ENCODE data around the gene CHCHD6.
"Not testable (repeated sequence)": the region's sequence is repeated elsewhere in the genome, so short reads cannot be mapped to it uniquely, and the experiment has no call there.

DNA sequence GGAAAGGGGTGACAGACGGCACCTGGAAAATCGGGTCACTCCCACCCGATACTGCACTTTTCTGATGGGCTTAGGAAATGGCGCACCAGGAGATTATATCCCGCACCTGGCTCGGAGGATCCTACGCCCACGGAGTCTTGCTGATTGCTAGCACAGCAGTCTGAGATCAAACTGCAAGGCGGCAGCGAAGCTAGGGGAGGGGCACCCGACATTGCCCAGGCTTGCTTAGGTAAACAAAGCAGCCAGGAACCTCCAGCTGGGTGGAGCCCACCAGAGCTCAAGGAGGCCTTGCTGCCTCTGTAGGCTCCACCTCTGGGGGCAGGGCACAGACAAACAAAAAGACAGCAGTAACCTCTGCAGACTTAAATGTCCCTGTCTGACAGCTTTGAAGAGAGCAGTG, 97.3 kb downstream of the CHCHD6 start:
- TF ChIP-seq, protein P1, sequence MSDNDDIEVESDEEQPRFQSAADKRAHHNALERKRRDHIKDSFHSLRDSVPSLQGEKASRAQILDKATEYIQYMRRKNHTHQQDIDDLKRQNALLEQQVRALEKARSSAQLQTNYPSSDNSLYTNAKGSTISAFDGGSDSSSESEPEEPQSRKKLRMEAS (IDR thresholded peaks at IDR 0.05), result not testable (repeated sequence)
- not testable (repeated sequence) for TF ChIP-seq EZH2 (IDR thresholded peaks at IDR 0.05); SP1 (IDR thresholded peaks at IDR 0.05; ENCODE audit: low read depth); RAD21 (IDR thresholded peaks at IDR 0.05; ENCODE audit: low read depth); POLR2AphosphoS5 (IDR thresholded peaks at IDR 0.05; ENCODE audit: low read depth, low read length); POLR2A (IDR thresholded peaks at IDR 0.05; ENCODE audit: borderline replicate concordance, extremely low read depth, insufficient read depth, insufficient read length); ZNF274 (IDR thresholded peaks at IDR 0.05; ENCODE audit: low read depth, low read length); FOSL1 (IDR thresholded peaks at IDR 0.05; ENCODE audit: low read depth); CEBPB (IDR thresholded peaks at IDR 0.05; ENCODE audit: low read depth); ELF1 (IDR thresholded peaks at IDR 0.05; ENCODE audit: borderline replicate concordance, low read depth)
- TF ChIP-seq, protein P2, sequence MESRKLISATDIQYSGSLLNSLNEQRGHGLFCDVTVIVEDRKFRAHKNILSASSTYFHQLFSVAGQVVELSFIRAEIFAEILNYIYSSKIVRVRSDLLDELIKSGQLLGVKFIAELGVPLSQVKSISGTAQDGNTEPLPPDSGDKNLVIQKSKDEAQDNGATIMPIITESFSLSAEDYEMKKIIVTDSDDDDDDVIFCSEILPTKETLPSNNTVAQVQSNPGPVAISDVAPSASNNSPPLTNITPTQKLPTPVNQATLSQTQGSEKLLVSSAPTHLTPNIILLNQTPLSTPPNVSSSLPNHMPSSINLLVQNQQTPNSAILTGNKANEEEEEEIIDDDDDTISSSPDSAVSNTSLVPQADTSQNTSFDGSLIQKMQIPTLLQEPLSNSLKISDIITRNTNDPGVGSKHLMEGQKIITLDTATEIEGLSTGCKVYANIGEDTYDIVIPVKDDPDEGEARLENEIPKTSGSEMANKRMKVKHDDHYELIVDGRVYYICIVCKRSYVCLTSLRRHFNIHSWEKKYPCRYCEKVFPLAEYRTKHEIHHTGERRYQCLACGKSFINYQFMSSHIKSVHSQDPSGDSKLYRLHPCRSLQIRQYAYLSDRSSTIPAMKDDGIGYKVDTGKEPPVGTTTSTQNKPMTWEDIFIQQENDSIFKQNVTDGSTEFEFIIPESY (IDR thresholded peaks at IDR 0.05; ENCODE audit: extremely low read depth, insufficient replicate concordance, low read length), result not testable (repeated sequence)
- TF ChIP-seq, protein P3, sequence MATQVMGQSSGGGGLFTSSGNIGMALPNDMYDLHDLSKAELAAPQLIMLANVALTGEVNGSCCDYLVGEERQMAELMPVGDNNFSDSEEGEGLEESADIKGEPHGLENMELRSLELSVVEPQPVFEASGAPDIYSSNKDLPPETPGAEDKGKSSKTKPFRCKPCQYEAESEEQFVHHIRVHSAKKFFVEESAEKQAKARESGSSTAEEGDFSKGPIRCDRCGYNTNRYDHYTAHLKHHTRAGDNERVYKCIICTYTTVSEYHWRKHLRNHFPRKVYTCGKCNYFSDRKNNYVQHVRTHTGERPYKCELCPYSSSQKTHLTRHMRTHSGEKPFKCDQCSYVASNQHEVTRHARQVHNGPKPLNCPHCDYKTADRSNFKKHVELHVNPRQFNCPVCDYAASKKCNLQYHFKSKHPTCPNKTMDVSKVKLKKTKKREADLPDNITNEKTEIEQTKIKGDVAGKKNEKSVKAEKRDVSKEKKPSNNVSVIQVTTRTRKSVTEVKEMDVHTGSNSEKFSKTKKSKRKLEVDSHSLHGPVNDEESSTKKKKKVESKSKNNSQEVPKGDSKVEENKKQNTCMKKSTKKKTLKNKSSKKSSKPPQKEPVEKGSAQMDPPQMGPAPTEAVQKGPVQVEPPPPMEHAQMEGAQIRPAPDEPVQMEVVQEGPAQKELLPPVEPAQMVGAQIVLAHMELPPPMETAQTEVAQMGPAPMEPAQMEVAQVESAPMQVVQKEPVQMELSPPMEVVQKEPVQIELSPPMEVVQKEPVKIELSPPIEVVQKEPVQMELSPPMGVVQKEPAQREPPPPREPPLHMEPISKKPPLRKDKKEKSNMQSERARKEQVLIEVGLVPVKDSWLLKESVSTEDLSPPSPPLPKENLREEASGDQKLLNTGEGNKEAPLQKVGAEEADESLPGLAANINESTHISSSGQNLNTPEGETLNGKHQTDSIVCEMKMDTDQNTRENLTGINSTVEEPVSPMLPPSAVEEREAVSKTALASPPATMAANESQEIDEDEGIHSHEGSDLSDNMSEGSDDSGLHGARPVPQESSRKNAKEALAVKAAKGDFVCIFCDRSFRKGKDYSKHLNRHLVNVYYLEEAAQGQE (IDR thresholded peaks at IDR 0.05; ENCODE audit: low read depth), result not testable (repeated sequence)
- TF ChIP-seq, protein P4, sequence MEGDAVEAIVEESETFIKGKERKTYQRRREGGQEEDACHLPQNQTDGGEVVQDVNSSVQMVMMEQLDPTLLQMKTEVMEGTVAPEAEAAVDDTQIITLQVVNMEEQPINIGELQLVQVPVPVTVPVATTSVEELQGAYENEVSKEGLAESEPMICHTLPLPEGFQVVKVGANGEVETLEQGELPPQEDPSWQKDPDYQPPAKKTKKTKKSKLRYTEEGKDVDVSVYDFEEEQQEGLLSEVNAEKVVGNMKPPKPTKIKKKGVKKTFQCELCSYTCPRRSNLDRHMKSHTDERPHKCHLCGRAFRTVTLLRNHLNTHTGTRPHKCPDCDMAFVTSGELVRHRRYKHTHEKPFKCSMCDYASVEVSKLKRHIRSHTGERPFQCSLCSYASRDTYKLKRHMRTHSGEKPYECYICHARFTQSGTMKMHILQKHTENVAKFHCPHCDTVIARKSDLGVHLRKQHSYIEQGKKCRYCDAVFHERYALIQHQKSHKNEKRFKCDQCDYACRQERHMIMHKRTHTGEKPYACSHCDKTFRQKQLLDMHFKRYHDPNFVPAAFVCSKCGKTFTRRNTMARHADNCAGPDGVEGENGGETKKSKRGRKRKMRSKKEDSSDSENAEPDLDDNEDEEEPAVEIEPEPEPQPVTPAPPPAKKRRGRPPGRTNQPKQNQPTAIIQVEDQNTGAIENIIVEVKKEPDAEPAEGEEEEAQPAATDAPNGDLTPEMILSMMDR (IDR thresholded peaks at IDR 0.05 in 2 of 3, conservative IDR thresholded peaks at IDR 0.05 in 1 of 3; ENCODE audit: borderline replicate concordance in 1 of 3, insufficient read depth in 1 of 3, low read depth in 2 of 3, low read length in 2 of 3), result not testable (repeated sequence)
- TF ChIP-seq, protein P5, sequence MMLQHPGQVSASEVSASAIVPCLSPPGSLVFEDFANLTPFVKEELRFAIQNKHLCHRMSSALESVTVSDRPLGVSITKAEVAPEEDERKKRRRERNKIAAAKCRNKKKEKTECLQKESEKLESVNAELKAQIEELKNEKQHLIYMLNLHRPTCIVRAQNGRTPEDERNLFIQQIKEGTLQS (IDR thresholded peaks at IDR 0.05), result not testable (repeated sequence)

All from HCT116 (cell line).